ENCODE data around the gene STK17B.

DNA sequence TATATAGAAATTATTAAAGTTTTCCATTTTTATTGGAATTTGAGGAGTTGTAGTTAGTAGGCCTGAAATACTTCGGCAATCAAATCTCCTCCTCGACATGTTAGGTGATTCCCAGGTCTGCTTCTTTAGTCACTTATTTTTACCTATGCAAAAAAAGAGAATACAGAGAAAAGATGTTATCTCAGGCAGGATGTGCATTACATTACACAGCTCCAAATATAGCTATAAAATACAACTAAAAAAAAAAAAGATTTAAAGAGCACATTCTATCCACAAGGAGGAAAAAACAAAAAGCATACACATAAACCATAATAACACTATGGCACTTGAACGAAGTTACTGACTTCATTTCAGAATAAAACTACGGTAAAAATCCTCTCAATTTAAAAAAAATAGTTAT is 8.1 kb downstream of the STK17B start:
- TF ChIP-seq, protein P1, sequence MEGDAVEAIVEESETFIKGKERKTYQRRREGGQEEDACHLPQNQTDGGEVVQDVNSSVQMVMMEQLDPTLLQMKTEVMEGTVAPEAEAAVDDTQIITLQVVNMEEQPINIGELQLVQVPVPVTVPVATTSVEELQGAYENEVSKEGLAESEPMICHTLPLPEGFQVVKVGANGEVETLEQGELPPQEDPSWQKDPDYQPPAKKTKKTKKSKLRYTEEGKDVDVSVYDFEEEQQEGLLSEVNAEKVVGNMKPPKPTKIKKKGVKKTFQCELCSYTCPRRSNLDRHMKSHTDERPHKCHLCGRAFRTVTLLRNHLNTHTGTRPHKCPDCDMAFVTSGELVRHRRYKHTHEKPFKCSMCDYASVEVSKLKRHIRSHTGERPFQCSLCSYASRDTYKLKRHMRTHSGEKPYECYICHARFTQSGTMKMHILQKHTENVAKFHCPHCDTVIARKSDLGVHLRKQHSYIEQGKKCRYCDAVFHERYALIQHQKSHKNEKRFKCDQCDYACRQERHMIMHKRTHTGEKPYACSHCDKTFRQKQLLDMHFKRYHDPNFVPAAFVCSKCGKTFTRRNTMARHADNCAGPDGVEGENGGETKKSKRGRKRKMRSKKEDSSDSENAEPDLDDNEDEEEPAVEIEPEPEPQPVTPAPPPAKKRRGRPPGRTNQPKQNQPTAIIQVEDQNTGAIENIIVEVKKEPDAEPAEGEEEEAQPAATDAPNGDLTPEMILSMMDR (conservative IDR thresholded peaks at IDR 0.05; ENCODE audit: low read depth in 2 of 2): no peak
- no peak for TF ChIP-seq ZNF331 (CRISPR knock-in tag; IDR thresholded peaks at IDR 0.05; ENCODE audit: low read depth)
- TF ChIP-seq POLR2AphosphoS5 (IDR thresholded peaks at IDR 0.05; ENCODE audit: low read depth): no peak
- TF ChIP-seq EZH2 (IDR thresholded peaks at IDR 0.05; ENCODE audit: low read depth, unreplicated experiment): no peak
- TF ChIP-seq, protein P2, sequence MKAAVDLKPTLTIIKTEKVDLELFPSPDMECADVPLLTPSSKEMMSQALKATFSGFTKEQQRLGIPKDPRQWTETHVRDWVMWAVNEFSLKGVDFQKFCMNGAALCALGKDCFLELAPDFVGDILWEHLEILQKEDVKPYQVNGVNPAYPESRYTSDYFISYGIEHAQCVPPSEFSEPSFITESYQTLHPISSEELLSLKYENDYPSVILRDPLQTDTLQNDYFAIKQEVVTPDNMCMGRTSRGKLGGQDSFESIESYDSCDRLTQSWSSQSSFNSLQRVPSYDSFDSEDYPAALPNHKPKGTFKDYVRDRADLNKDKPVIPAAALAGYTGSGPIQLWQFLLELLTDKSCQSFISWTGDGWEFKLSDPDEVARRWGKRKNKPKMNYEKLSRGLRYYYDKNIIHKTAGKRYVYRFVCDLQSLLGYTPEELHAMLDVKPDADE (IDR thresholded peaks at IDR 0.05): no peak
- TF ChIP-seq JUNB (IDR thresholded peaks at IDR 0.05; ENCODE audit: unreplicated experiment): no peak
- no peak for TF ChIP-seq ZNF462 (CRISPR knock-in tag; IDR thresholded peaks at IDR 0.05)
- TF ChIP-seq EZH2phosphoT487 (IDR thresholded peaks at IDR 0.05; ENCODE audit: unreplicated experiment): no peak
- TF ChIP-seq, protein P3, sequence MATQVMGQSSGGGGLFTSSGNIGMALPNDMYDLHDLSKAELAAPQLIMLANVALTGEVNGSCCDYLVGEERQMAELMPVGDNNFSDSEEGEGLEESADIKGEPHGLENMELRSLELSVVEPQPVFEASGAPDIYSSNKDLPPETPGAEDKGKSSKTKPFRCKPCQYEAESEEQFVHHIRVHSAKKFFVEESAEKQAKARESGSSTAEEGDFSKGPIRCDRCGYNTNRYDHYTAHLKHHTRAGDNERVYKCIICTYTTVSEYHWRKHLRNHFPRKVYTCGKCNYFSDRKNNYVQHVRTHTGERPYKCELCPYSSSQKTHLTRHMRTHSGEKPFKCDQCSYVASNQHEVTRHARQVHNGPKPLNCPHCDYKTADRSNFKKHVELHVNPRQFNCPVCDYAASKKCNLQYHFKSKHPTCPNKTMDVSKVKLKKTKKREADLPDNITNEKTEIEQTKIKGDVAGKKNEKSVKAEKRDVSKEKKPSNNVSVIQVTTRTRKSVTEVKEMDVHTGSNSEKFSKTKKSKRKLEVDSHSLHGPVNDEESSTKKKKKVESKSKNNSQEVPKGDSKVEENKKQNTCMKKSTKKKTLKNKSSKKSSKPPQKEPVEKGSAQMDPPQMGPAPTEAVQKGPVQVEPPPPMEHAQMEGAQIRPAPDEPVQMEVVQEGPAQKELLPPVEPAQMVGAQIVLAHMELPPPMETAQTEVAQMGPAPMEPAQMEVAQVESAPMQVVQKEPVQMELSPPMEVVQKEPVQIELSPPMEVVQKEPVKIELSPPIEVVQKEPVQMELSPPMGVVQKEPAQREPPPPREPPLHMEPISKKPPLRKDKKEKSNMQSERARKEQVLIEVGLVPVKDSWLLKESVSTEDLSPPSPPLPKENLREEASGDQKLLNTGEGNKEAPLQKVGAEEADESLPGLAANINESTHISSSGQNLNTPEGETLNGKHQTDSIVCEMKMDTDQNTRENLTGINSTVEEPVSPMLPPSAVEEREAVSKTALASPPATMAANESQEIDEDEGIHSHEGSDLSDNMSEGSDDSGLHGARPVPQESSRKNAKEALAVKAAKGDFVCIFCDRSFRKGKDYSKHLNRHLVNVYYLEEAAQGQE (IDR thresholded peaks at IDR 0.05; ENCODE audit: unreplicated experiment): no peak
- TF ChIP-seq CREB1 (CRISPR knock-in tag; IDR thresholded peaks at IDR 0.05; ENCODE audit: low read depth): no peak
- TF ChIP-seq STAT1 (IDR thresholded peaks at IDR 0.05; ENCODE audit: unreplicated experiment): no peak
- TF ChIP-seq NANOG (IDR thresholded peaks at IDR 0.05; ENCODE audit: borderline replicate concordance): no peak
- TF ChIP-seq ZNF114 (CRISPR knock-in tag; IDR thresholded peaks at IDR 0.05): no peak

All from GM23338 (cell line).